Activated CD8-positive, alpha-beta memory T cell treated with anti-CD3 and anti-CD28 coated beads, Interleukin-2, amount 10 ng/mL, durations not matched to agents 7 days and 5 days (primary cell): ENCODE measurements around the gene AUH. TPM values are rescaled to one million over a fixed set of nuclear protein-coding genes. Genes with fewer than 3 reads are reported as not detected.

Source experiments
- ATAC-seq: fragments of 150-1000 bp; cut with Tn5 transposase; one replicate; pipeline ENCODE4 v1.10.0; 2021; ENCODE audit warnings: moderate library complexity
- CTCF ChIA-PET: fragments of 350-600 bp; sonication (Branson Sonifier 250); formaldehyde crosslinking; loops from one replicate; lab custom pipeline; 2021; ENCODE audit warnings: antibody characterized with exemption; lab: Charles Lee
- DNase-seq: peaks from one replicate; pipeline ENCODE4 v3.0.0-alpha.2; 2020
- H3K27ac Mint-ChIP-seq: one replicate; pipeline ENCODE4 v1.8.0; 2021; ENCODE audit warnings: mild to moderate bottlenecking, mixed read lengths
- H3K27me3 Mint-ChIP-seq: one replicate; pipeline ENCODE4 v1.8.0; 2021; ENCODE audit warnings: mixed read lengths
- H3K36me3 Mint-ChIP-seq: one replicate; pipeline ENCODE4 v1.8.0; 2021; ENCODE audit warnings: mild to moderate bottlenecking, mixed read lengths
- H3K4me1 Mint-ChIP-seq: one replicate; pipeline ENCODE4 v1.8.0; 2021; ENCODE audit warnings: mixed read lengths
- H3K4me3 Mint-ChIP-seq: one replicate; pipeline ENCODE4 v1.8.0; 2021; ENCODE audit warnings: mild to moderate bottlenecking, moderate library complexity, mixed read lengths
- H3K9me3 Mint-ChIP-seq: one replicate; pipeline ENCODE4 v1.8.0; 2022; ENCODE audit warnings: low read depth, mixed read lengths
- total RNA-seq, 2 experiments: library from RNA; stranded (reverse); gene quantifications; one replicate each; pipeline ENCODE4 v1.2.3, GENCODE V29; 2021

Gene AUH
- total RNA-seq, 2 experiments from 2014 or later: 33.5 to 36.1 TPM

- CTCF ChIA-PET: interaction anchor here (1.2 kb wide), 1 partner anchor 104 kb away, joined by 3 read pairs; no protein-coding TSS in a partner anchor
These were observed 40.0 kb downstream of the AUH start for GRCh38 chr9:91321691-91322090.

GRCh38 chr9:91320299-91320698, 41.4 kb downstream of the AUH start:
- Mint-ChIP-seq H3K27me3 (no peaks in the 10 kb centered on the region), H3K36me3 (peaks cover 67% of the 10 kb centered on the region), H3K27ac (no peak overlapping the region), H3K9me3 (no peaks in the 10 kb centered on the region), H3K4me1 (peaks cover 3% of the 10 kb centered on the region), H3K4me3 (no peak overlapping the region)
- DNase-seq (no peak), ATAC-seq (no peak)
- CTCF ChIA-PET: no interaction called here

More at GRCh38 chr9:91321691-91322090, 40.0 kb downstream of the AUH start:
- H3K9me3 Mint-ChIP-seq: no peaks in the 10 kb centered on the region
- H3K4me3 Mint-ChIP-seq: no peak overlapping the region
- DNase-seq (no peak), ATAC-seq (no peak)
- peaks cover 64% of the 10 kb centered on the region for H3K36me3 Mint-ChIP-seq
- H3K27me3 Mint-ChIP-seq: no peaks in the 10 kb centered on the region
- H3K27ac Mint-ChIP-seq: no peak overlapping the region
- H3K4me1 Mint-ChIP-seq: no peaks in the 10 kb centered on the region

GRCh38 chr9:91316093-91316492, 45.6 kb downstream of the AUH start:
- ATAC-seq: no peak
- Mint-ChIP-seq H3K27me3 (no peaks in the 10 kb centered on the region), H3K36me3 (peaks cover 65% of the 10 kb centered on the region), H3K9me3 (no peaks in the 10 kb centered on the region), H3K27ac (no peak overlapping the region), H3K4me1 (peaks cover 8% of the 10 kb centered on the region), H3K4me3 (no peak overlapping the region)
- CTCF ChIA-PET: interaction anchor here (0.6 kb wide), 1 partner anchor 94 kb away, joined by 3 read pairs; no protein-coding TSS in a partner anchor
- DNase-seq: no peak

GRCh38 chr9:91315191-91315590, 46.5 kb downstream of the AUH start:
- Mint-ChIP-seq H3K27me3 (no peaks in the 10 kb centered on the region), H3K27ac (no peak overlapping the region), H3K9me3 (no peaks in the 10 kb centered on the region), H3K4me1 (peaks cover 8% of the 10 kb centered on the region), H3K36me3 (peaks cover 64% of the 10 kb centered on the region), H3K4me3 (no peak overlapping the region)
- CTCF ChIA-PET: no interaction called here
- DNase-seq: no peak
- ATAC-seq: no peak

GRCh38 chr9:91312717-91313325, 48.9 kb downstream of the AUH start:
- no peaks in the 10 kb centered on the region for H3K27me3 Mint-ChIP-seq
- no peaks in the 10 kb centered on the region for H3K9me3 Mint-ChIP-seq
- peaks cover 58% of the 10 kb centered on the region for H3K36me3 Mint-ChIP-seq
- ATAC-seq (no peak), DNase-seq (no peak)
- no peak overlapping the region for H3K27ac Mint-ChIP-seq
- H3K4me3 Mint-ChIP-seq: no peak overlapping the region
- CTCF ChIA-PET: interaction anchor here (0.7 to 1.6 kb wide), 2 partner anchors 223 to 397 kb away, joined by 3 to 4 read pairs; no protein-coding TSS in a partner anchor
- H3K4me1 Mint-ChIP-seq: peaks cover 16% of the 10 kb centered on the region

GRCh38 chr9:91310037-91310436, 51.7 kb downstream of the AUH start:
- peaks cover 49% of the 10 kb centered on the region for H3K36me3 Mint-ChIP-seq
- H3K9me3 Mint-ChIP-seq: no peaks in the 10 kb centered on the region
- ATAC-seq (no peak), DNase-seq (no peak)
- H3K4me1 Mint-ChIP-seq: peaks cover 28% of the 10 kb centered on the region
- CTCF ChIA-PET: no interaction called here
- H3K4me3 Mint-ChIP-seq: no peak overlapping the region
- H3K27me3 Mint-ChIP-seq: no peaks in the 10 kb centered on the region
- no peak overlapping the region for H3K27ac Mint-ChIP-seq

- CTCF ChIA-PET: no interaction called here
- no peaks in the 10 kb centered on the region for H3K9me3 Mint-ChIP-seq
- ATAC-seq (no peak), DNase-seq (no peak)
- H3K27me3 Mint-ChIP-seq: no peaks in the 10 kb centered on the region
- H3K4me3 Mint-ChIP-seq: no peak overlapping the region
- peaks cover 32% of the 10 kb centered on the region for H3K4me1 Mint-ChIP-seq
- peaks cover 52% of the 10 kb centered on the region for H3K36me3 Mint-ChIP-seq
- H3K27ac Mint-ChIP-seq: no peak overlapping the region
These were observed 53.5 kb downstream of the AUH start for GRCh38 chr9:91308191-91308590.

GRCh38 chr9:91307279-91307678, 54.4 kb downstream of the AUH start:
- Mint-ChIP-seq H3K27ac (no peak overlapping the region), H3K9me3 (no peaks in the 10 kb centered on the region), H3K27me3 (no peaks in the 10 kb centered on the region), H3K36me3 (peaks cover 49% of the 10 kb centered on the region), H3K4me1 (peaks cover 30% of the 10 kb centered on the region), H3K4me3 (no peak overlapping the region)
- DNase-seq (no peak), ATAC-seq (no peak)
- CTCF ChIA-PET: no interaction called here

GRCh38 chr9:91306296-91306630, 55.5 kb downstream of the AUH start:
- DNase-seq: no peak
- Mint-ChIP-seq H3K36me3 (peaks cover 48% of the 10 kb centered on the region), H3K27me3 (no peaks in the 10 kb centered on the region), H3K9me3 (no peaks in the 10 kb centered on the region), H3K4me1 (peaks cover 29% of the 10 kb centered on the region), H3K27ac (no peak overlapping the region), H3K4me3 (no peak overlapping the region)
- CTCF ChIA-PET: no interaction called here
- ATAC-seq: no peak

GRCh38 chr9:91305596-91306295, 56.0 kb downstream of the AUH start:
- peaks cover 29% of the 10 kb centered on the region for H3K4me1 Mint-ChIP-seq
- DNase-seq: no peak
- CTCF ChIA-PET: no interaction called here
- no peaks in the 10 kb centered on the region for H3K27me3 Mint-ChIP-seq
- H3K36me3 Mint-ChIP-seq: peaks cover 46% of the 10 kb centered on the region
- H3K9me3 Mint-ChIP-seq: no peaks in the 10 kb centered on the region
- ATAC-seq: no peak
- no peak overlapping the region for H3K27ac Mint-ChIP-seq
- H3K4me3 Mint-ChIP-seq: no peak overlapping the region

GRCh38 chr9:91303741-91304415, 57.8 kb downstream of the AUH start:
- Mint-ChIP-seq H3K36me3 (peaks cover 40% of the 10 kb centered on the region), H3K27ac (no peak overlapping the region), H3K27me3 (no peaks in the 10 kb centered on the region), H3K4me3 (no peak overlapping the region), H3K9me3 (no peaks in the 10 kb centered on the region), H3K4me1 (peaks cover 30% of the 10 kb centered on the region)
- ATAC-seq (no peak), DNase-seq (no peak)
- CTCF ChIA-PET: no interaction called here

- Mint-ChIP-seq H3K4me3 (no peak overlapping the region), H3K4me1 (peaks cover 25% of the 10 kb centered on the region), H3K27me3 (no peaks in the 10 kb centered on the region), H3K9me3 (no peaks in the 10 kb centered on the region), H3K36me3 (peaks cover 37% of the 10 kb centered on the region), H3K27ac (no peak overlapping the region)
- CTCF ChIA-PET: no interaction called here
- ATAC-seq: no peak
- no peak for DNase-seq
These were observed 58.9 kb downstream of the AUH start for GRCh38 chr9:91302831-91303230.

GRCh38 chr9:91301161-91301560, 60.6 kb downstream of the AUH start:
- CTCF ChIA-PET: no interaction called here
- Mint-ChIP-seq H3K36me3 (peaks cover 43% of the 10 kb centered on the region), H3K27ac (no peak overlapping the region), H3K27me3 (no peaks in the 10 kb centered on the region), H3K9me3 (no peaks in the 10 kb centered on the region), H3K4me1 (peaks cover 14% of the 10 kb centered on the region), H3K4me3 (no peak overlapping the region)
- ATAC-seq (no peak), DNase-seq (no peak)

GRCh38 chr9:91298311-91298710, 63.4 kb downstream of the AUH start:
- DNase-seq (no peak), ATAC-seq (no peak)
- Mint-ChIP-seq H3K27ac (no peak overlapping the region), H3K36me3 (peaks cover 52% of the 10 kb centered on the region), H3K9me3 (no peaks in the 10 kb centered on the region), H3K4me1 (peaks cover 5% of the 10 kb centered on the region), H3K4me3 (no peak overlapping the region), H3K27me3 (no peaks in the 10 kb centered on the region)
- CTCF ChIA-PET: no interaction called here
